Measurements from ENCODE around the gene LRATD1. TPM values are rescaled to one million over a fixed set of nuclear protein-coding genes. Genes with fewer than 3 reads are reported as not detected.

LRATD1 gene
- total and polyA plus RNA-seq, 12 donors = 0.13 to 3.6 (median 1.3) TPM

GRCh38 chr2:14633461-14634181 lies 1.1 kb downstream of the LRATD1 start:
- ATAC-seq (no peak), DNase-seq (peak in 1 of 2 donors; percentile 11)
- Histone ChIP-seq H3K27ac (no peak overlapping the region), H3K9me3 (no peaks in the 10 kb centered on the region), H3K4me1 (peaks cover 7 to 41% (median 17%) of the 10 kb centered on the region in 9 donors), H3K27me3 (peaks cover 13 to 79% (median 65%) of the 10 kb centered on the region in 7 donors), H3K36me3 (no peaks in the 10 kb centered on the region), H3K4me3 (peak overlapping the region in 9 of 10 donors; percentile 43 to 65 (median 54))
- 3 to 4% methylated on average over 42 of the region's 42 CpGs for WGBS, 2 donors
- intact Hi-C loops (cut with DNase I) = loop anchor here in 4 of 10 donors (5.0 to 10.0 kb wide), 3 partner anchors 99 to 944 kb away; no protein-coding TSS in a partner anchor
- TF ChIP-seq, protein P1, sequence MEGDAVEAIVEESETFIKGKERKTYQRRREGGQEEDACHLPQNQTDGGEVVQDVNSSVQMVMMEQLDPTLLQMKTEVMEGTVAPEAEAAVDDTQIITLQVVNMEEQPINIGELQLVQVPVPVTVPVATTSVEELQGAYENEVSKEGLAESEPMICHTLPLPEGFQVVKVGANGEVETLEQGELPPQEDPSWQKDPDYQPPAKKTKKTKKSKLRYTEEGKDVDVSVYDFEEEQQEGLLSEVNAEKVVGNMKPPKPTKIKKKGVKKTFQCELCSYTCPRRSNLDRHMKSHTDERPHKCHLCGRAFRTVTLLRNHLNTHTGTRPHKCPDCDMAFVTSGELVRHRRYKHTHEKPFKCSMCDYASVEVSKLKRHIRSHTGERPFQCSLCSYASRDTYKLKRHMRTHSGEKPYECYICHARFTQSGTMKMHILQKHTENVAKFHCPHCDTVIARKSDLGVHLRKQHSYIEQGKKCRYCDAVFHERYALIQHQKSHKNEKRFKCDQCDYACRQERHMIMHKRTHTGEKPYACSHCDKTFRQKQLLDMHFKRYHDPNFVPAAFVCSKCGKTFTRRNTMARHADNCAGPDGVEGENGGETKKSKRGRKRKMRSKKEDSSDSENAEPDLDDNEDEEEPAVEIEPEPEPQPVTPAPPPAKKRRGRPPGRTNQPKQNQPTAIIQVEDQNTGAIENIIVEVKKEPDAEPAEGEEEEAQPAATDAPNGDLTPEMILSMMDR (IDR thresholded peaks at IDR 0.05) = no peak

DNA sequence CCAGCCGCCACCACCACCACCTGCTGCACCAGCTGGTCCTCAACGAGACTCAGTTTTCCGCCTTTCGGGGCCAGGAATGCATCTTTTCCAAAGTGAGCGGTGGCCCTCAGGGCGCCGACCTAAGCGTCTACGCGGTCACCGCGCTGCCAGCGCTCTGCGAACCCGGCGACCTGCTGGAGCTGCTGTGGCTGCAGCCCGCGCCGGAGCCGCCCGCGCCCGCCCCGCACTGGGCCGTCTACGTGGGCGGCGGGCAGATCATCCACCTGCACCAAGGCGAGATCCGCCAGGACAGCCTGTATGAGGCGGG lies 1.6 kb downstream of the LRATD1 start:
- Histone ChIP-seq H3K4me3 (peak overlapping the region in 9 of 10 donors; percentile 43 to 65 (median 54)), H3K4me1 (peaks cover 7 to 41% (median 17%) of the 10 kb centered on the region in 9 donors), H3K9me3 (no peaks in the 10 kb centered on the region), H3K27me3 (peaks cover 13 to 74% (median 62%) of the 10 kb centered on the region in 7 donors), H3K27ac (peak overlapping the region in 4 of 10 donors; percentile 51 to 83 (median 72)), H3K36me3 (no peaks in the 10 kb centered on the region)
- WGBS, 2 donors = 1 to 3% methylated on average over 31 of the region's 31 CpGs
- TF ChIP-seq, protein P1 (IDR thresholded peaks at IDR 0.05) = no peak
- intact Hi-C loops (cut with DNase I) = loop anchor here in 4 of 10 donors (5.0 to 10.0 kb wide), 3 partner anchors 99 to 943 kb away; no protein-coding TSS in a partner anchor
- DNase-seq (no peak), ATAC-seq (no peak)

DNA sequence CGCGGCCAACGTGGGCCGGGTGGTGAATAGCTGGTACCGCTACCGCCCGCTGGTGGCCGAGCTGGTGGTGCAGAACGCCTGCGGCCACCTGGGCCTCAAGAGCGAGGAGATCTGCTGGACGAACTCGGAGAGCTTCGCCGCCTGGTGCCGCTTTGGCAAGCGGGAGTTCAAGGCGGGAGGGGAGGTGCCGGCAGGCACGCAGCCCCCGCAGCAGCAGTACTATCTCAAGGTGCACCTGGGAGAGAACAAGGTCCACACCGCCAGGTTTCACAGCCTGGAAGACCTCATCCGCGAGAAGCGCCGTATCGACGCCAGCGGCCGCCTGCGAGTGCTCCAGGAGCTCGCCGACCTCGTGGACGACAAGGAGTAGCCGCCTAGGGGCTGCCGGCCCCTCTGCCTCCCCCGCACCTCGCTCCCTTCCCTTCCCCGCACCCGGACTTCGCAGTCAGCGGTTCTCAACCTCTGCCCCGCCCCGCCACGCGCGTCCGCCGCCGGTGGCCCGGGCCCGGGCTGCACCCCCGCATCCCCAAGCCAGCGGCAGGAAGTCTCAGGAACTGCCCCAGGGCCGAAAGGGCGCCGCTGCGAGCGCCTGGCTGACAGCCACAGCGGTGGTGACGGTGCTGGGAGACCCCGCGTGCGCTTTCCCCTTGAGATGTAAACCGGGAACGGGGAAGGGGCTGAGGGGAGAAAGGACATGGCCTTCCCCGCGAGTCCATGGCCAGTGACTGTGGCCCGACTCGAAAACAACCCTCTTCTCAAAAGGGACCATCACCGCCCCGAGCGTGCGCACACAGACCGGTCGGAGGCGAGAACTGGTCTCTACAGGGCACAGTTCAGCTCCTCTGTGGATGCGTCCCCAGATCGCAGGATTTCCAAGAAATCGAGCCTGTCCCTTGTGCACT lies 2.2 kb downstream of the LRATD1 start:
- peak overlapping the region; percentile 26 to 65 (median 54) for H3K4me3 ChIP-seq
- DNase-seq (peak; percentile 71 to 79), ATAC-seq (peak; percentile 65 to 88 (median 76))
- no peaks in the 10 kb centered on the region for H3K36me3 ChIP-seq
- intact Hi-C loops (cut with DNase I) = loop anchor here in 4 of 10 donors (5.0 to 10.0 kb wide), 3 partner anchors 100 to 943 kb away; no protein-coding TSS in a partner anchor
- WGBS, 2 donors = 1% methylated on average over 77 to 81 of the region's 81 CpGs
- TF ChIP-seq, protein P1 (IDR thresholded peaks at IDR 0.05) = peak; percentile 22 to 76 (median 63)
- H3K27ac ChIP-seq = peak overlapping the region in 9 of 10 donors; percentile 32 to 83 (median 73)
- peaks cover 7 to 41% (median 17%) of the 10 kb centered on the region in 9 donors for H3K4me1 ChIP-seq
- no peaks in the 10 kb centered on the region for H3K9me3 ChIP-seq
- H3K27me3 ChIP-seq = peaks cover 13 to 68% (median 57%) of the 10 kb centered on the region in 7 donors

DNA sequence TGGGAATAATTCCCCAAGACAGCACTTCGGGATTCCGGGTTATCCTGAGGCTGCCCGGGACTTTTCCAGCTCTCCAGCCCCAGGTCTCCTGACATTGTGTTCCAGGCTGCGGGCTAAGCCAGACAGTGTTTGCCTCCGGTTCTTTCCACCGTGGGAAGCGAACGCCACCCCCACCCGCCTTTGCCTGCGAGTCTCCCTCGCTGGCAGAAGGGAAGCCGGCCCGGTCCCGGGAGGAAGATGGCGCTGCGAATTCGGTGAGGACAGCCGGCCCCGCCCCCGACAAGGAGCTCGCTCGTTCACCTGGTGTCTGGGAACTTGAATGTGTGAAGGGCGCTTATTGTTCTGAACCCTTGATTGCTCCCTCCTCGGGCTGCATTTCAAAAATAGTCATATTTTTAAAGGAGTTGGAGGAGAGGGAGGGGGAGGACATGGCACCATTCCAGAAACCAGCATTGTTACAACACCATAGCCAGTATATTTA lies 2.9 kb downstream of the LRATD1 start:
- peak overlapping the region; percentile 26 to 65 (median 54) for H3K4me3 ChIP-seq
- H3K36me3 ChIP-seq = no peaks in the 10 kb centered on the region
- peak; percentile 67 to 76 for DNase-seq
- intact Hi-C loops (cut with DNase I) = loop anchor here in 4 of 10 donors (10.0 kb wide), 2 partner anchors 101 to 211 kb away; no protein-coding TSS in a partner anchor
- peak; percentile 22 to 69 (median 60) for ATAC-seq
- 1% methylated on average over 24 of the region's 24 CpGs for WGBS, 2 donors
- TF ChIP-seq, protein P1 (IDR thresholded peaks at IDR 0.05) = peak in 3 of 9 donors; percentile 25 to 35 (median 26)
- H3K27ac ChIP-seq = peak overlapping the region in 9 of 10 donors; percentile 32 to 83 (median 73)
- peaks cover 7 to 41% (median 17%) of the 10 kb centered on the region in 9 donors for H3K4me1 ChIP-seq
- H3K9me3 ChIP-seq = no peaks in the 10 kb centered on the region
- peaks cover 13 to 68% (median 50%) of the 10 kb centered on the region in 7 donors for H3K27me3 ChIP-seq

Measured in heart right ventricle (tissue), 16 donors.